ENCODE results near the gene SCN2B. TPM values are rescaled to one million over a fixed set of nuclear protein-coding genes. Genes with fewer than 3 reads are reported as not detected.

The SCN2B gene
- total RNA-seq, 1 donor from 2014 or later, result 0.04 TPM

DNA sequence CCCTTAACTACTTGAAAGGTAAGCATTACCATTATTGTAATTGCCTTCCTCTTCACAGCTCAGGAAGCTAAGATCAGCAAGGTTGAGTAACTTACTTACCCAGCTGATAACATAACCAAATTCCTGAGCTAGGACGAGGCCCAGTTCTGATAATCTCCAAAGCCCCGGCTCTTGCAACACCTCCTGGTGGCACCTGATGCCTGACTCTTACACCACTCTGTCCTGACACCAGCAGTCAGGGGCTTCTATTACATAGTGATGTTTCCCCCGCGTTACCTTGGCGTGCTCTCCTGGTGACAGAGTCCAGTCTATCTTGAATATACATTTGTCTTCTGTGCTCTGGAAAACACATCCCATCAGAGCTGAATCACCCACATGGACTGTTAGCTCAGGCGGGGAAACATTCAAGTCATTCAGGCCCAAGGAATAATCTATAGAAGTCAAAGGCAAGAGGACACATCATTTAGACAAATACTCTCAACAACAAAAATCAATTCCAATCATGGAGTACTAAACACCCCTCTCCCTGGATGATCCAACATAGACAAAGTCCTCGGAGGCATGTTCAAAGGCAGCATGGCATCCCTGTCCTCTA is 35.8 kb upstream of the SCN2B start:
- no peaks in the 10 kb centered on the region for H3K36me3 ChIP-seq (ENCODE audit: control insufficient read depth, insufficient read depth, low read length)
- DNase-seq (ENCODE audit: low read depth), result no peak
- TF ChIP-seq, protein P1, sequence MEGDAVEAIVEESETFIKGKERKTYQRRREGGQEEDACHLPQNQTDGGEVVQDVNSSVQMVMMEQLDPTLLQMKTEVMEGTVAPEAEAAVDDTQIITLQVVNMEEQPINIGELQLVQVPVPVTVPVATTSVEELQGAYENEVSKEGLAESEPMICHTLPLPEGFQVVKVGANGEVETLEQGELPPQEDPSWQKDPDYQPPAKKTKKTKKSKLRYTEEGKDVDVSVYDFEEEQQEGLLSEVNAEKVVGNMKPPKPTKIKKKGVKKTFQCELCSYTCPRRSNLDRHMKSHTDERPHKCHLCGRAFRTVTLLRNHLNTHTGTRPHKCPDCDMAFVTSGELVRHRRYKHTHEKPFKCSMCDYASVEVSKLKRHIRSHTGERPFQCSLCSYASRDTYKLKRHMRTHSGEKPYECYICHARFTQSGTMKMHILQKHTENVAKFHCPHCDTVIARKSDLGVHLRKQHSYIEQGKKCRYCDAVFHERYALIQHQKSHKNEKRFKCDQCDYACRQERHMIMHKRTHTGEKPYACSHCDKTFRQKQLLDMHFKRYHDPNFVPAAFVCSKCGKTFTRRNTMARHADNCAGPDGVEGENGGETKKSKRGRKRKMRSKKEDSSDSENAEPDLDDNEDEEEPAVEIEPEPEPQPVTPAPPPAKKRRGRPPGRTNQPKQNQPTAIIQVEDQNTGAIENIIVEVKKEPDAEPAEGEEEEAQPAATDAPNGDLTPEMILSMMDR (IDR thresholded peaks at IDR 0.05; ENCODE audit: insufficient read depth, low read length, poor library complexity, severe bottlenecking), result no peak
- no peak overlapping the region for H3K4me3 ChIP-seq (ENCODE audit: low read depth, low read length)
- H3K27me3 ChIP-seq (ENCODE audit: control insufficient read depth, insufficient read depth, low read length), result peaks cover 21% of the 10 kb centered on the region

DNA sequence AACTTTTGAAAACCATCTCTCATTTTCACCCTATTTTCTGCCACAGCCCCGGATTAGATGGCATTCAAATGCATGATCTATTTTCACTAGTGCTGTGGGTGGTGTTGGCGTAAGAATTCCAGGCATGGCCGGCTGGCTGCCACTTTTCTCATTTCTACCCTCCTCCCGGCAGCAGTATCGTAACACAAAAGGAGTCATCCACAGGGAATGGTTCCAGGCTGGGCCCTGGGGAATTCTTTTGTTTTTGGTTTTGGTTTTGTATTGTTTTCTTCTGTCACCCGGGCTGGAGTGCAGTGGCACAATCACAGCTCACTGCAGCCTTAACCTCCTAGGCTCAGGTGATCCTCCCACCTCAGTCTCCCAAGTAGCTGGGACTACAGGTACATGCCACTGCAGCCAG is 34.6 kb upstream of the SCN2B start:
- TF ChIP-seq, protein P1 (IDR thresholded peaks at IDR 0.05; ENCODE audit: insufficient read depth, low read length, poor library complexity, severe bottlenecking), result no peak
- Histone ChIP-seq H3K36me3 (ENCODE audit: control insufficient read depth, insufficient read depth, low read length) (no peaks in the 10 kb centered on the region), H3K4me3 (ENCODE audit: low read depth, low read length) (no peak overlapping the region), H3K27me3 (ENCODE audit: control insufficient read depth, insufficient read depth, low read length) (peaks cover 22% of the 10 kb centered on the region)
- no peak for DNase-seq (ENCODE audit: low read depth)

DNA sequence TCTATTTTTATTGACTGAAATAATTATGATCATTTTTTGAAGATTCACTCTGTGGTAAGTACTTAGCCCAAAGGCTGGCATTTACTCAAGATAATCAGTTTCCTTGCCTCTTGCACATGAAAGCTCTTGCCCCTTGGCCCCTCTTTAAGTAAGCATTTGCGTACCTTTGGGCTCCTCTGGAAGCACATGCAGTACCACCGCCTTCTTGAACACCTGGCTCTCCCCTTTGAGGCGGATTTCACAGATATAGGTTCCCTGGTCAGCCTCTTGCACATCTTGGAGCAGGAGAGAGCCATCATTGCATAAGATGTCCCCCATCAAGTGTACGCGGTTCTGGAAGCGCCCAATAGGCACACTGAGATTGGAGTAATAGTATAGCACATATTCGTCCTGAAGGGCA is 33.9 kb upstream of the SCN2B start:
- DNase-seq (ENCODE audit: low read depth), result no peak
- Histone ChIP-seq H3K36me3 (ENCODE audit: control insufficient read depth, insufficient read depth, low read length) (no peaks in the 10 kb centered on the region), H3K27me3 (ENCODE audit: control insufficient read depth, insufficient read depth, low read length) (peaks cover 26% of the 10 kb centered on the region), H3K4me3 (ENCODE audit: low read depth, low read length) (no peak overlapping the region)
- TF ChIP-seq, protein P1 (IDR thresholded peaks at IDR 0.05; ENCODE audit: insufficient read depth, low read length, poor library complexity, severe bottlenecking), result no peak

DNA sequence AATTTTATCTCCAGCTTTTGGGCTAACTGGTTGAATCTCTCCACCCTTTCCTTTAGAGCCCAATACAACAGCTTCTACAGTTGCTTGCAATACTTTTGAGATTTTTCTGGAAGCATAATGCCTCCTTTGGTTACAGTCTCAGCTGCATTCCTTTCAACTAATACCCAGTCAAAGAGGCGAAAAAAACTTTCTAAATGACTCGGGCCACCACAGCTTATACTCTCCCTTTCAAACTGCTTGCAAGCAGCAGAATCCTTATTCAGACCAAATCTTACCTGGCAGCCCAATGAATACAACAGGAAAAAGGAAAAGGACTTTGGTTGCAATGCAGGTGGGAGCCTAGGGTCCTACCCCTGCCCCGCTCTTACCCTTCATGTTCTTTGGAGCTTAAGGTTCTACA is 32.6 kb upstream of the SCN2B start:
- H3K27me3 ChIP-seq (ENCODE audit: control insufficient read depth, insufficient read depth, low read length), result peaks cover 20% of the 10 kb centered on the region
- TF ChIP-seq, protein P1 (IDR thresholded peaks at IDR 0.05; ENCODE audit: insufficient read depth, low read length, poor library complexity, severe bottlenecking), result no peak

DNA sequence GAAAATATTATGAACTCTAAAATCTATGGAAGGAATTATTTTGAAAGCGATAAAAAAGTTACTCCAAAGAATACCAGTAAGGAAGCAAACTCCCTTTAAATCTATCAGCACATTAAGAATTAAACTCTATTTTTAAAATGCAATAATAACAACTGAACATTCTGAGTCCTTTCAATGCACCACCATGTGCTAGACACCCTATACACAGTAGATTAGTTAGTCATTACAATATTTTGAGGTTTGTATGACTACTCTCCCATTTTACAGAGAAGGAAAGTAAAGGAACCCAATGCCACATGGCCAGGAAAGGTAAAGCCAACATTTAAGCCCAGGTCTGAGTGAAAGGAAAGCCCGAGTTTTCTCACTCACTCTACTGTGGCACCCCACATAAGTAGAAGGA is 30.6 kb upstream of the SCN2B start:
- Histone ChIP-seq H3K36me3 (ENCODE audit: control insufficient read depth, insufficient read depth, low read length) (no peaks in the 10 kb centered on the region), H3K4me3 (ENCODE audit: low read depth, low read length) (no peak overlapping the region), H3K27me3 (ENCODE audit: control insufficient read depth, insufficient read depth, low read length) (peaks cover 15% of the 10 kb centered on the region)
- TF ChIP-seq, protein P1 (IDR thresholded peaks at IDR 0.05; ENCODE audit: insufficient read depth, low read length, poor library complexity, severe bottlenecking), result no peak
- DNase-seq (ENCODE audit: low read depth), result no peak

More for the DNA sequence above, 32.6 kb upstream of the SCN2B start:
- no peak overlapping the region for H3K4me3 ChIP-seq (ENCODE audit: low read depth, low read length)
- no peak for DNase-seq (ENCODE audit: low read depth)
- H3K36me3 ChIP-seq (ENCODE audit: control insufficient read depth, insufficient read depth, low read length), result no peaks in the 10 kb centered on the region

DNA sequence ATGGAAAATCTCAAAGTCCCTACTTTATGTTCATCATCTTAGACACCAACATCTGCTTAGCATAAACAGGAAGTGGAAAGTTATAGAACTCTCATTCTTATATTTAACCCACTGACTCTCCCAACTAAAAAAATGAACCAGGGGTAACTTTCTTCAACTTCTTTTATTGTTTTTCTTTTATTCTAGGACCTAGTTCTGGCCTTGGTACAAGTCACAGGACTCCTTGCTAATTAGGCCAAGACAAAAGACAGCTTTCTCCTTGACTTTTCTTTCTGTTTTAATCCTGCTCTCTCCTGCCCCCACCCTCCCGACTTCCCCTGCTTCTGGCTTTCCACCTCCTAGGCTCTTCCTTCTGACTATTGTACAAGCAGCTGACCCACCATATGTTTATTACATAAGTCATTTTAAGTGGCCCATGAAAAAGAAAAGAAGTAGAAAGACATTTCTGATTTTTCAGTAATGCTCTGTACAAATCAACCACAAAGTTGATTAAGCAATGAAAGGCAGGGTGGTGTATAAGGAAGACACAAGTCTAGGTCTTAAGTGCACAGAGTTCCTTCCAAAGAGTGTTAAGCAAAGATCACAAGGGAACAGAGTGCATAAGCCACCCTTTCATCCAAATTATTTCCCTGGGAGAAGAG is 30.1 kb upstream of the SCN2B start:
- Histone ChIP-seq H3K27me3 (ENCODE audit: control insufficient read depth, insufficient read depth, low read length) (peaks cover 11% of the 10 kb centered on the region), H3K36me3 (ENCODE audit: control insufficient read depth, insufficient read depth, low read length) (no peaks in the 10 kb centered on the region), H3K4me3 (ENCODE audit: low read depth, low read length) (no peak overlapping the region)
- TF ChIP-seq, protein P1 (IDR thresholded peaks at IDR 0.05; ENCODE audit: insufficient read depth, low read length, poor library complexity, severe bottlenecking), result no peak
- no peak for DNase-seq (ENCODE audit: low read depth)

Measured in kidney epithelial cell (primary cell).